Astrocyte (in vitro differentiated cells and primary cell): Measurements from ENCODE around the gene CEP19.
"Not testable (repeated sequence)": the region's sequence is repeated elsewhere in the genome, so short reads cannot be mapped to it uniquely, and the experiment has no call there.

Experiments
- EZH2 ChIP-seq: IDR thresholded peaks from 2 replicates; pipeline ENCODE4 v1.6.1; 2012; ENCODE audit warnings: mild to moderate bottlenecking, low read length, inconsistent platforms; ENCODE audit not compliant: insufficient read depth
- TF ChIP-seq, protein P1 (sequence below): IDR thresholded peaks from 2 replicates; pipeline ENCODE4 v1.5.1; 2011; ENCODE audit warnings: low read depth, mild to moderate bottlenecking, inconsistent platforms, low read length, moderate library complexity; ENCODE audit not compliant: insufficient read depth

DNA sequence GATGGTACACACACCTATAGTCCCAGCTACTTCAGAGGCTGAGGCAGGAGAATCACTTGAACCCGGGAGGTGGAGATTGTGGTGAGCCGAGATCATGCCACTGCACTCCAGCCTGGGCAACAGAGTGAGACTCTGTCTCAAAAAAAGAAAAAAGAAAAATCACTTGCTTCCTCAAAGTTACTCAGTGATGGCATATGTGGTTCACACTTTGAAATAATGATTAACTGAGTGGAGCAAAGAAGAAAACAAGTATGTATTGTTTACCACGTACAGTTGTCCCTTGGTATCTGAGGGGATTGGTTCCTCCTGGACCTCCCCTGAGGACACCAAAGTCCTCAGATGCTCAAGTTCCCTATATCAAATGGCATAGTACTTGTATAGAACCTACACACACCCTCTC is 5.1 kb upstream of the CEP19 start:
- TF ChIP-seq, protein P1, sequence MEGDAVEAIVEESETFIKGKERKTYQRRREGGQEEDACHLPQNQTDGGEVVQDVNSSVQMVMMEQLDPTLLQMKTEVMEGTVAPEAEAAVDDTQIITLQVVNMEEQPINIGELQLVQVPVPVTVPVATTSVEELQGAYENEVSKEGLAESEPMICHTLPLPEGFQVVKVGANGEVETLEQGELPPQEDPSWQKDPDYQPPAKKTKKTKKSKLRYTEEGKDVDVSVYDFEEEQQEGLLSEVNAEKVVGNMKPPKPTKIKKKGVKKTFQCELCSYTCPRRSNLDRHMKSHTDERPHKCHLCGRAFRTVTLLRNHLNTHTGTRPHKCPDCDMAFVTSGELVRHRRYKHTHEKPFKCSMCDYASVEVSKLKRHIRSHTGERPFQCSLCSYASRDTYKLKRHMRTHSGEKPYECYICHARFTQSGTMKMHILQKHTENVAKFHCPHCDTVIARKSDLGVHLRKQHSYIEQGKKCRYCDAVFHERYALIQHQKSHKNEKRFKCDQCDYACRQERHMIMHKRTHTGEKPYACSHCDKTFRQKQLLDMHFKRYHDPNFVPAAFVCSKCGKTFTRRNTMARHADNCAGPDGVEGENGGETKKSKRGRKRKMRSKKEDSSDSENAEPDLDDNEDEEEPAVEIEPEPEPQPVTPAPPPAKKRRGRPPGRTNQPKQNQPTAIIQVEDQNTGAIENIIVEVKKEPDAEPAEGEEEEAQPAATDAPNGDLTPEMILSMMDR = not testable (repeated sequence)
- not testable (repeated sequence) for TF ChIP-seq EZH2
